RWPE2 (cell line): ENCODE results near the gene FBLN2.

Experiments
- ATAC-seq: fragments of 200-7000 bp; cut with Tn5 transposase; 3 replicates; pipeline ENCODE4 v1.9.1; 2021; ENCODE audit warnings: low read depth
- DNase-seq: peaks from one replicate; pipeline ENCODE4 v3.0.0-alpha.2; 2020; ENCODE audit warnings: low spot score
- H3K27ac ChIP-seq: fragments of 450-650 bp; 2 replicates; pipeline ENCODE4 v1.5.1; 2017; ENCODE audit warnings: mild to moderate bottlenecking; ENCODE audit not compliant: poor library complexity, severe bottlenecking
- H3K27me3 ChIP-seq: fragments of 250-450 bp; sonication (Bioruptor Pico); 2 replicates; pipeline ENCODE4 v1.5.1; 2021; ENCODE audit warnings: mild to moderate bottlenecking, moderate library complexity; ENCODE audit not compliant: insufficient read depth, poor library complexity, severe bottlenecking
- H3K36me3 ChIP-seq: fragments of 250-450 bp; sonication (Bioruptor Pico); 2 replicates; pipeline ENCODE4 v1.5.1; 2020; ENCODE audit warnings: low read depth, mild to moderate bottlenecking, moderate library complexity
- H3K4me1 ChIP-seq: fragments of 250-450 bp; sonication (Bioruptor Pico); 2 replicates; pipeline ENCODE4 v1.5.1; 2021; ENCODE audit warnings: mild to moderate bottlenecking, moderate library complexity; ENCODE audit not compliant: insufficient read depth, poor library complexity, severe bottlenecking
- H3K4me3 ChIP-seq: fragments of 250-450 bp; sonication (Bioruptor Pico); 2 replicates; pipeline ENCODE4 v1.5.1; 2021; ENCODE audit warnings: mild to moderate bottlenecking, moderate library complexity; ENCODE audit not compliant: severe bottlenecking
- H3K9me3 ChIP-seq: fragments of 250-450 bp; sonication (Bioruptor Pico); 2 replicates; pipeline ENCODE4 v1.5.1; 2021; ENCODE audit warnings: mild to moderate bottlenecking, moderate library complexity; ENCODE audit not compliant: severe bottlenecking
- CTCF ChIP-seq: fragments of 450-650 bp; IDR thresholded peaks from one replicate; pipeline ENCODE4 v1.5.1; 2017; ENCODE audit warnings: mild to moderate bottlenecking, moderate library complexity; ENCODE audit not compliant: poor library complexity, severe bottlenecking

FBLN2 gene

DNA sequence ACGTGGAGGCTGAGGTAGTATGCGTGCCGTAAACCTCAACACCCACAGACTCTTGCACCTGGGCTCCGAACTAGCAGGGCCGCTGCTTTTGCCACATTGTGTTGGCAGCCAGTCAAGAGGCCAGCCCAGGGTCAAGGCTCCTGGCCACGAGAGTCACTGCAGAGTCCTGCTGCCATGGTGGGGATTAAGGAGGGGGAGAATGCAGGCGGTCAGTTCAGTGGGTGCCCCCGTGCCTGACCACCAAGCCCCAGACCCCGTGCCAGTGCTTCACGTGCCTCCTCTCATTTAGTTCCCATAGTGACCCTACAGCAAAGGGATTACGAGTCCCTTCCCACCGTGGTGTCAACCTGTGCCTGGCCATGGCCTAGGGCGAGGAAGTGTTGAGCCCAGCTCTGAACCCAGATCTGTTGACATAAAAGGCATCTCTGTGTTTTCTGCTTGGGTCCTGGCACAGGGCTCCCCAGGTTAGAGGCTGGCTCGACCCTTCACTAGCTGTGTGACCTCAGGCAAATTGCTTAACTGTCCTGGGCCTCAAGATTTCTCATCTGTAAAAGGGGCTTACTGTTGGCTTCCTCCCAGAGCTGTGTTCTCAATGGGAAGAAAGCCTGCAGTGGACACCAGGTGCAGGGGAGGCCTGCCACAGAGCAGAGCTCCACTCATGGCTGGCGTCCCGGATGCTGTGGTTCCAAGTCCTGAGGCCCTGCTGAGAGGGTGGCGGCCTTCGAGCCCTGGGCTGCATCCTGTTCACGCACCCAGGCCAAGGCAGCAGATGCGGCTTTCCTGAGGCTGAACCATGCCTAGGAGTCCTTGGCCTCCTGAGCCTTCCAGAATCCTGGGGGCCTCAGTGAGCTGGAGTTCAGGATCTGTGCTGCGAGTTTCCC is 32.8 kb downstream of the FBLN2 start:
- H3K27ac ChIP-seq, result no peak overlapping the region

DNA sequence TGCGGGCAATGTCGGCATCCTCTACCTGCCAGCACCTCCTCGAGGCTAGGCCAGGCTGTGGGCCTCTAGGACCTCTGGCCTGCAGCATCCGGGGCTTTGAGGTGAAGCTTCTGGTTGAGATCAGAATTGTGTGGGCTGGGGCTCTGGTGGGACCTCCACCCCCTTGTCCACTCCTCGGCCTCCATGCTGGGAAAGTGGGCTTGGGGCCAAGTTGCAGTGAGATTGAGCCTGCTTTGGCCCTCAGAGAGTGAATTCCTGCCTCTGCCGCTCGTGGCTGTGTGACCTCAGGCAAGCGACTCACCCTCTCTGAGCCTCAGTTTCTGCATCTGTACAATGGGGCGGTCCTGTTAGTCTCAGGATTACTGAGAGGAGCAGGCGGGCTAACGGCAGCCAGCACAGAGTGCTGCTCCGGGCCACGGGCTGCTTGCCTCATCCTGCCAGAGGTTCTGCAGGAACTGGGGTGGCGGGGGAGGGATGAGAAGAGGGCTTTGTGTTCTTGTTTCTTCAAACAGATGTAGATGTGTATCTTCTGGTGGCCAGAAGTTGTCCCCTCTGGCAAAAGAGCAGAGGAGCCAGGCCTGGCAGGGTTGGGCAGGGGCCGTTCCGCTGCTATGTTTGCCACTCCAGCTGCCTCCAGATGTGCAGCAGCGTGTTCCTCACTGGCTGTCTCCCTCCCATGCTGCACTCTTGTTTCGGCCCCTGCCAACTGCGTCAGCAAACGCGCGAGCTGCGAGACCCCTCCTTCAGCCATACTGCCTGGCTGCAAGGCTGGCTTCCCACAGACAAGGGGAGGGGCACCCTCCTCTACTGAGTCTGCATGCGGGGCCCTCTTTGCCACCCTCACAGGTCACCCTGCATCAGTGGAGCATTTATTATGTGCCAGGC is 33.7 kb downstream of the FBLN2 start:
- no peaks in the 10 kb centered on the region for H3K36me3 ChIP-seq
- no peak for ATAC-seq

More for the DNA sequence above, 32.8 kb downstream of the FBLN2 start:
- no peaks in the 10 kb centered on the region for H3K36me3 ChIP-seq
- ATAC-seq (no peak), DNase-seq (peak; percentile 47)
- H3K9me3 ChIP-seq, result no peaks in the 10 kb centered on the region
- H3K27me3 ChIP-seq, result no peaks in the 10 kb centered on the region
- H3K4me1 ChIP-seq, result no peaks in the 10 kb centered on the region
- H3K4me3 ChIP-seq, result no peak overlapping the region
- no peak for TF ChIP-seq CTCF

DNA sequence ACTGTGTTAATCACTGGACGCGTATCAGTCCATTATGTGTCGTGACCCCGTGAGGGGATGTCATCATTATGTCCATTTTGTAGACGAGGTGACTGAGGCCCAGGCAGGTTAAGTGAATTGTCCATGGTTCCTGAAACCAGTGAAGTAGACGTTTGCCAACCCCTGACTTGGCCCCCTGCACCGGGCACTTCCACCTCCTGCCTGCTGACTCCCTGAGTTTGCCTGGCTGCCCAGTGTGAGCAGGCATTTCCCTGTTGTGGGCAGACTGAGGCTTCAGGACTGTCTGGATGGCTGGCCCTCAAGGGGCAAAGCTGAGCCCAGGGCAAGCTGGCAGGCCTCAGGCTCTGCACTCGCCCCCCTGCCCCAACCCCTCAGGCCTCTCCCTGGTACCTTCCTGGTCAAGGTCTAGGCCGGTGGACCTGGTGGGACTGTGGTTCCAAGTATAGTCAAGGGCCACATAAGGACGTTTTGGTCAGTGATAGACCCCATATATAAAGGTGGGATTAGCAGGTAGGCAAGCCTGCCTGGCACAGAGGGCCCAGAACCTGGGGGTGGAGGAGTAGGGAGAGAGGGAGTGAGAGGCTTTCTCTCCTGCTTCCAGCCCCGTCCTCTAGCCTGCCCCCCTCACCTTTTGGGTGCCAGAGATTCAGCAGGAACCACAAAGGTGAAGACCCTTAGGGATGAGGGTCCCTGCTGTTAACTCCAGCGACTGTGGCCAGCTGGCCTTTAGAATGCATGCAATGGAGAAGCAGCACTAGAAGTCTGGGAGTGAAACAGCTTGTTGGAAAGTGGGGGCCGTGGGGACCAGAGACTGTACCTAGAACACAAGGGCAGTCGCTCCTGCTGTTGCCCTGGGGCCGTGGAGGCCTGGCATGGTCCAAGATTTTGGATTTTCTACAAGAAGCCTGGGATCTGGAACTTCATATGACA is 34.6 kb downstream of the FBLN2 start:
- H3K27ac ChIP-seq, result no peak overlapping the region
- no peak for DNase-seq
- no peak overlapping the region for H3K4me3 ChIP-seq
- TF ChIP-seq CTCF, result no peak
- no peak for ATAC-seq
- H3K27me3 ChIP-seq, result no peaks in the 10 kb centered on the region
- no peaks in the 10 kb centered on the region for H3K4me1 ChIP-seq
- H3K36me3 ChIP-seq, result no peaks in the 10 kb centered on the region
- H3K9me3 ChIP-seq, result no peaks in the 10 kb centered on the region

More for the DNA sequence above, 33.7 kb downstream of the FBLN2 start:
- peak; percentile 42 for DNase-seq
- H3K4me3 ChIP-seq, result no peak overlapping the region
- no peaks in the 10 kb centered on the region for H3K9me3 ChIP-seq
- no peak for TF ChIP-seq CTCF
- H3K27me3 ChIP-seq, result no peaks in the 10 kb centered on the region
- H3K4me1 ChIP-seq, result no peaks in the 10 kb centered on the region
- no peak overlapping the region for H3K27ac ChIP-seq

- H3K4me3 ChIP-seq, result no peak overlapping the region
- H3K27ac ChIP-seq, result no peak overlapping the region
- no peak; the same call in 2 of the 3 replicates for ATAC-seq
- H3K4me1 ChIP-seq, result no peaks in the 10 kb centered on the region
- no peaks in the 10 kb centered on the region for H3K36me3 ChIP-seq
- DNase-seq, result no peak
- no peaks in the 10 kb centered on the region for H3K27me3 ChIP-seq
- H3K9me3 ChIP-seq, result no peaks in the 10 kb centered on the region
- TF ChIP-seq CTCF, result no peak
Observed at GRCh38 chr3:13584427-13584891, 35.5 kb downstream of the FBLN2 start.
